C4-2B (cell line): ENCODE measurements around the gene GDPD3.

Source experiments
- CTCF ChIP-seq: fragments of 450-650 bp; conservative IDR thresholded peaks from 2 replicates; pipeline ENCODE4 v1.5.1; 2017; ENCODE audit warnings: mild to moderate bottlenecking
- ZFX ChIP-seq: fragments of 450-650 bp; IDR thresholded peaks from 2 replicates; pipeline ENCODE4 v1.6.1; 2017

GRCh38 chr16:30065943-30066760 lies 47.2 kb downstream of the GDPD3 start:
- no peak for TF ChIP-seq ZFX
- no peak for TF ChIP-seq CTCF
